Stimulated activated CD4-positive, alpha-beta T cell treated with anti-CD3 and anti-CD28 coated beads, TNF-alpha, amount 100 ng/mL, for 48 hours (primary cell): ENCODE data around the gene CNOT4.
"Not testable (repeated sequence)": the region's sequence is repeated elsewhere in the genome, so short reads cannot be mapped to it uniquely, and the experiment has no call there.

Experiments
- DNase-seq, 3 donors: peaks; one replicate each; pipeline ENCODE4 v3.0.0-alpha.2; 2020; ENCODE audit warnings: low read depth in 3 of 3

The CNOT4 gene

DNA sequence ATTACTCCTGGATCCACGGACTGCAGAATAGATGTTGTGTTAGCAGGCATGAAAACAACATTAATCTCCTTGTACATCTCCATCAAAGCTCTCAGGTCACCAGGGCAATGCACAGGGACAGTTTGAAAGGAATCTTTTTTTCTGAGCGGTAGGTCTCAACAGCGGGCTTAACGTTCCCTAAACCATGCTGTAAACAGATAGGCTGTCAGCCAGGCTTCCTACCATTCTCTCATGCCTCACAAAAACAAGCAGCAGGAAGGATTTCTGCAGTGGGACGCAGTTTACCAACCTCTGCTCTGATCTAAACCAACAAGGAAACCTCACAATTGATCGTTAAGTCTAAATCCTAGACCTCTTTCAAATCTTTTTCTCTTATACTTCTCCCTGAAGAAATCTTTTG lies 50.8 kb downstream of the CNOT4 start:
- no peak for DNase-seq

DNA sequence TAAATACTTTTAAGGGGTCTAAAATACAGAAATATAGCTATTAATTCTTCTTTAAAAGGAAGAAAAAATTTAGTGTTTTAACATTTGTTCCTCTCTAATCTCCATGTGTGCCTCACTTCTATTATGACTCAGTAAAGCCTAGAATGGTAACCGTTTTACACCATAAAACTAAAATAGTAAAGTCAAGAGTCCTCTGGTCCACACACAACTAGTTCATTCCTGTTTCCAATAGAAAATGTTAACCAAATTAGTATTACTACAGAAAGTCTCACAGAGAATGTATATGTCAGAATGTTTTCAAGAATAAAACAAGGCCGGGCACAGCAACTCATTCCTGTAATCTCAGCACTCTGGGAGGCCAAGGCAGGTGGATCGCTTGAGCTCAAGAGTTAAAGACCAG lies 55.8 kb downstream of the CNOT4 start:
- no peak for DNase-seq

DNA sequence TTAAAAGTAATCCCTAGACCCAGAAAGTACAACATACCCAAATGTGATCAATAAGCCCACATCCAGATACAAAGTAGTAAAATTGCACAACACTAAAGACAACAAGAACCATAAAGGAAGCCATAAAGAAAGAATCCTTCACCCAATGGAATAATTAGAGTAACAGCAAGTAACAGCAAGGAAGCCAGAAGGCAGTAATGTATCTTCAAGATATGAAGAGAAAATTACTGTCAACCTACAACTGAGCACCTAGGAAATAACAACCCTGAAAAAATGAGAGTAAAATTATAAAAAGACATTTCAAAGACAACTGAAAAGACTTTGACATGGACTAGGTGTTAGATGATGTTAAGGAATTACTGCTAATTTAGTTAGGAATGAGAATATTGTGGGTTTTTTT lies 60.5 kb downstream of the CNOT4 start:
- no peak for DNase-seq

DNA sequence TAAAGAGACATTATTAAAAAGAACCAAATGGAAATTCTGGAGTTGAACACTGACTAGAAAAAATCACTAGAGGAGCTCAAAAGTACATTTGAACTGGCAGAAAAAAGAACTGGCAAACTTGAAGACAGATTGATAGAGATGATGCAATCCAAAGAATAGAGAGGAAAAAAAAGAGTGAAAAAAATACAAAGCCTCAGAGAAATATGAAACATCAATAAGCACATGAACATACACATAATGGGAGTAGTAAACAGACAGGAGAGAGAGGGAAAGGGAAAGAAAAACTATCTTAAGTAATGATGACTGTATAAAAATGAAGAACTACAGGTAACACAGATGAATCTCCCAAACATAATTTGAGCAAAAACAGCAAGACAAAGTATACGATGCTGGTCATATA lies 61.1 kb downstream of the CNOT4 start:
- no peak for DNase-seq

DNA sequence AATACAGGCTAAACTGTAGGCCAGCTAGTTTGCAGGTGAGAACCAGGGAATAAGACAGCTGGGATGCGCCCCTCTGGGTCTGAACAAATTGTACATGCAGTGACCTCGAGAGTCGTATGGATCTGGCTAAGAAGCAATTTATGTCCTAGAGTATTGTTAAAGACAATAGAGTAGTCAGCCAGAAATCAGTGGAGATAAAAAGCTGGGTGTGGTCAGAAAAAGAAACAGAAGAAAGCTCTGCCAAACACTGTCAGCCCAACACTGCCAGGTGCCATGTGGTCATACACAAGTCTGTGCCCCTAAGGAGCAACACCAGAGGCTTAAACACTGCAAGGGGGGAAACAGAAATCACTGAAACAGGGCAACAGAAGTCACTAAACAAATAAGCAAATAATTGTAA lies 62.2 kb downstream of the CNOT4 start:
- DNase-seq: no peak

DNA sequence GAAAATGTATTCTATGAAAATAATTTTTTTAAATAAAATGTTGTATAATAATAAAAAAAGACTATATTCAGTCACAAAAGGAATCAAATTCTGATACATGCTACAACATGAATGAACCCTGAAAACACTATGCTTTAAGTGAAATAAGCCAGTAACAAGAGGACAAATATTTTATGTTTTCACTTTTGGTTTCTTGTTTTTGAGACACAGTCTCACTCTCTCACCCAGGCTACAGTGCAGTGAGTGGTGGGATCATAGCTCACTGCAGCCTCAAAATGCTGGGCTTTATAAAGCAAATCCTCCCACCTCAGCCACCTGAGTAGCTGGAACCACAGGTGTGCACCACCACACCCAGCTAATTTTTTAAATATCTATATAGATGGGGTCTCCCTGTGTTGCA lies 64.2 kb downstream of the CNOT4 start:
- DNase-seq: no peak

DNA sequence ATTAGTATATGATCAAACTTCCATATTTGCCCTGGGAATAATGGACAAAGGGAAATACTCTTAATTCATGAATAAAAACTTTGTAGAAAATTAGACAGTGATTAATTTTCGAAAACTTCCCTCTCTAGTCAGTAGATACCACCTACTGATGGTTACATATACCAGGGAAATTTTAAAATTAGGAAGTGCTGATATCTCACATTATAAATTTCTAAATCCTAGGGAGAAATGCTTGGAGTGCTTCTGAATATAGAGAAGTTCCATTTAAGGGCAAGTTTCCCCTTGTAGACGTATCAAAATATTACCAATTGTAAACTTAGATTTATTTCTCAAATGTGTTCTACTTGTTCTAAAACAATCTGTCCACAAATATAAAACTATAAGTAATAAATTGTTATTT lies 64.6 kb downstream of the CNOT4 start:
- not testable (repeated sequence) for DNase-seq

DNA sequence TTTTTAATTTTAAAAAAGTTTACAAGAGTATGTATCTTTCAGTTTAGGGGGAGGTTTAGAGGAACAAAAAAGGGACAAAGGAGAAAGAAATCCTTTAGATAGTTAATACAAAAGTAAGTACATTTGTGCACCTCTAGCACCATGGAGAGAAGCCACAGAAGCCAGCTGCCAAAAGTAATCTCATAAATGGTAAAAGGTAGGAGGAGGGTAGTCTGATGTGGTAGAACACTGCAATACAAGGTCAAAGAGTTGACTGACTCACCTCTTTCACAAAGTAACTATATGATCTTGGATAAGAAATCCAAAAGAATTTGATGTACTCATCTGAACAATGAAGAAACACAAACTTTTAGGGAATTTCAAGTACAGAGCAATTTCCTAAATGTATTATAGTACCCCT lies 68.1 kb downstream of the CNOT4 start:
- no peak for DNase-seq

DNA sequence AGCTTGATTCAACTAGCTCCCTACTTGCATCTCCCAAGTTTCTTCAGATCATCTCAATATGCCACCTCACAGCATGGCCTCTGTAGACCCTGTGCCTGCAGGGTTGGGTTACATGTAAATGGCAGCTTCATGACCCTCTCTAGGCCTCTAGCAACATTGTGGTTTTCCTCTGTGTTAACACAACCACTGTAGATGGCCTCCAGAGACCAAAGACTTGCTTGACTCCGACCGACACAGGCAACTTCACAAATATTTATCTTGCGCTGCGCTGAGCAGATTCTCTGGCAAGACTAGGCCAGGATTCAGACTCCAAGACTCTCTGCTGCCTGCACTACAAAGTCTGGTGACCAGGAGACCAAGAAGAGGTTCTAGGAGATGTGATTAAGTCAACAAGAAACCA lies 75.9 kb downstream of the CNOT4 start:
- DNase-seq: no peak

DNA sequence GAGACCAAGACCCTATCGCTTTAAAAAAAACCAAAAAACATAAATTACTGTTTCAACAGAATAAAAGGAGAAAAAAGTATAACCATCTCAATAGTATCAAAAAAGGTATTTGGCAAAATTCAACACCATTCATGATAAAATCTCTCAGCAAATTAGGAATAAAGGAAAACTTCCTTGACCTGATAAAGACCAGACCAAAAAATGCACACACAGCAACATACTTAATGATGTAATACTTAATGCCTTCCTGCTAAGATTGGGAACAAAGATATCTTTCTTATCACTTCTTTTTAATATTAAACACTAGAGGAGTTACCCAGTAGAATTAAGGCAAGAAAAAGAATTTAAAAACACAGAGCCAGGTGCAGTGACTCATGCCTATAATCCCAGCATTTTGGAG lies 79.3 kb downstream of the CNOT4 start:
- DNase-seq: no peak

DNA sequence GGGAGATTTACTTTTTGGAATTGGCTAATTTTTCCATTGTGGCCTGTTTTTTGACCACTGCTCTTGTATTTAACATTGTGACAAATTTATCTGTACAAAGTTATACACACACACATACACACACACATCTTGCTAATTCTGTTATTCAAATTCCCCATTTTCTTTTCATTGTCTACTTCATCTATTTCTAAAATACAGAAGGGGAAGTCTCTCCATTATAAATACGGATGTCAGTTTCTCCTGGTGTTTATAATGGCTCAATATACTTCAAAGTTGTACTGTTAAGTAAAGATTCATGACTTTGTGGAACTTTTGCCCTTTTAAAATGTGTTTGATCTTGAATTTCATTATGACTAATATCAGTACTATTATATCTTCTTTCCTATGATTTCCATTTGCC lies 81.0 kb downstream of the CNOT4 start:
- DNase-seq: no peak

DNA sequence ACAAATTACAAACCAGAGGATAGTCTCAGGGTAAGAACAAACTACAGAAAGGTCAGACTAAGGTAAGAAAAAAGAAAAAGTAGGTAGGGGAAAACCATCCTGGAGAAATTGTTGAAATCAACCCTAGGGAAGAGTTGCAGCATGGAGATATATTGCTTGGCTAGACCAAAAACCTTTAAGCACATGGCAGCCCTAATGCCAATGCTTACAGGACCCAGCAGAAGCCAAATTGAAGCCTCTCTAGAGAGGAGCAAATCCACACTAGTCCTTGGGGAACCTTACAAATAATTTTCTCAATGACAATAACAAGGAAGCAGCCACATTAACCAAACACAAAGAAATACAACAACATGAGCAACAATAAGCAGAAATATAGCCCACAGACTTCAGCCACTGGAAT lies 81.9 kb downstream of the CNOT4 start:
- no peak for DNase-seq

DNA sequence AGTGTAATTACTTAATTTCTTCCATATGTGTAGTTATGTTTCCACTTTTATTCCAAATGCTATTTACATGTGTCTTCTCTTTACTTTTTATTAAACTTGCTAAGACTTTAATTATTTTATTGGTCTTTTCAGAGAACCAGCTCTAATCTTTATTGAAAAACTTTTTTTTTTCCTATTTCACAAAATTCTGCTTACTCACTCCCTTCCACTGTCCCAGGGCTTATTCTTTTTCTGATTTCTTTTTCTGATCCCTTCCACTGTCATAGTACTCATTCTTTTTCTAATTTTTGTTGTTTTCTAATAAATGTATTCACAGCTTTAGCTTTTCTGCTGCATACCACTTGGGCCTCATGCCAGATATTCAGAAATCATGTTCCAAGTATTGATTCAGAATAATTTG lies 82.7 kb downstream of the CNOT4 start:
- DNase-seq: no peak

DNA sequence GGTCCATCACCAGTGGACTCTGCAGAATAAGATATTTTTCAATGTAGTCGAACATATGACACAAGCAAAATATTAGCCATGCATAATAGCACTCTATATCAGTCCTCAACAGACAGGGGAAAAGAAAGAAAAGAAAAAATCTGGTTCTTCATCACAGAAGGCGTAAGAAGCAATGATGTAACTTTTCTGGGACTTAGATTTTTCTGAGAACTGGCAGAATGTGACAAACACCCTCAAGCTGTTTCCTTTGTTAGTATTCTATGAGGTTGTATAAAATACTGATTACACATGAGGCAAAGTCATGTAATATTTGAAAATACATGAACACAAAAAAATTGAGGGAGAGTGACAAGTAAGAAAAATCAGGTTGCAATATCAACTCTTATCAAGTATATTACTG lies 84.9 kb downstream of the CNOT4 start:
- DNase-seq: no peak

DNA sequence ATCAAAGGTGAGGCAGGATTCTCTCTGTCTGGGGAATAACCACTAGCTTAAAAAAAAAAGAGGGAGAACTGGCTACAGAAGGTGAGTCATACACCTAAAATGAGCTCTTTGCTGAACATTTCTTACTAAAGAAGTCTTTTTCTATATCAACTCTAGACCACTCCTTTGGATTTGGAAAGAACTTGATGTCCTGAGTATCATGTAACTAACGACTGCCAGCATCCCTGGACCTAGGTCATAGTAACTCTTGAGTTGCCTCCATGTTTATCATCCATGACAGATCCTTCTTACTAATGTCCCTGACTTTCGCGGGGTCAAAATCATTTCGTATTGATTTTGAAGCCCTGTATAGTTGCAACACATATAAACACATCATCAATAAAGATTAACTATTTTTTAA lies 89.1 kb downstream of the CNOT4 start:
- DNase-seq: no peak

DNA sequence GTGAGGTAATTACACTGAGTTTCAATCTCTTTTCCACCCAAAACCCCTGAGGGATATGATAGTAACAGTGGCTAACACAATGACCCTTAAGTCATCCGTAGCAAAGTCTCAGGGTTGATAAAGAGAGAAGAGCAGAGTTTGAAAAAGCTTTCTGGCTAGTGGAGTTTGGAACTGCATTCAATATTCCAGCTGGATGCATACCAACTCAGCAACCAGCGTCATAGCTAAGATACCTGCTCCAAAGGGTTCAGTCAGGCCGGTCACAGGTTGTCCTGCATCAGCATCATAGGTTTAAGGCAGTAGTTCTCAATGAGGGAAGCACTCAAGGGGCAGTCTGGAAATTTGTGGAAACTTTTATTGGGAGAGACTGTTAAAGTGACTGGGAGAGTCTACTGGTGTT lies 93.5 kb downstream of the CNOT4 start:
- no peak for DNase-seq

DNA sequence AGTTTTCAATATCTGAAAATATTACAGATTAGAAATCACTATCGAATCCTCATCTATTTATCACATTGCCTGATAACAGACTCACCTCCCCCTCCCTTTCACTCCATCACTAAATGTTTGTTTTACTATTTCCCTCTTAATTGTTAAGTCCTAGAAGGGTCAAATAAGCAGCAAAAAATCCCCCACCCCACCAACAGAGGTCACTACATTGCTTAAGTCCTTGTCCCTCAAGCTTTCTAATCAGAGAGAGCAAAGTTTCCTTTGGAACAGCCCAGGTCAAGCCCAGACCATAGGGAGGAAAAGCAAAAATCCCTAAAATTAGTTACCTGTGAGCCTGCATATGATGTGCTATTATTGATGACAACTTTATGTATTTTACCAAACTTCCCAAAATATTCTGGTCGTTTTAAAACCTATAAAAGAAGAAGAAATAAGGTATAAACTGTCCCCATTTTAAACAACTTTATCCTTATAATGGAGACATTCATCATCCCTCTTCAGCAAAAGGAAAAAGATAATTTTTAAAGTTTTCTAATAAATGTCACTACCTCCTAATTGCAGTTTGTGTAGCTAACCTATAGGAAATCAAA lies 95.0 kb downstream of the CNOT4 start:
- no peak for DNase-seq

DNA sequence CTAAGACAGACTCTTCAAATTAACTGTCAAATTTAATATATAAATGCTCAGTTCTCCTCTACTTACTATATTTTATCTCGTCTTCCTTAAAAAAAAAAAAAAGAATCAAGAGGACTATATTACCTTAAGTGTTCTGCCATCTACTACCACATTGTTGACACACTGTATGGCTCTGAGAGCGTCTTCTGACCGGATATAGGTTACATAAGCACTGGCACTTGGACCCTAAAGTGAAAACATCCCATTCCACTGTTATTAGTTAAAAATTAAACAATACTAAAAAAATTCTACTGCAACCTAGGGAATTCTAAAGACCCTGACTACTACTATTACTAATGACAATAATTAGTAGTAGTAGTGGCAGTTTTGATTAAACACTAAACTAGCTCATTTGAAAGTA lies 95.7 kb downstream of the CNOT4 start:
- no peak for DNase-seq

DNA sequence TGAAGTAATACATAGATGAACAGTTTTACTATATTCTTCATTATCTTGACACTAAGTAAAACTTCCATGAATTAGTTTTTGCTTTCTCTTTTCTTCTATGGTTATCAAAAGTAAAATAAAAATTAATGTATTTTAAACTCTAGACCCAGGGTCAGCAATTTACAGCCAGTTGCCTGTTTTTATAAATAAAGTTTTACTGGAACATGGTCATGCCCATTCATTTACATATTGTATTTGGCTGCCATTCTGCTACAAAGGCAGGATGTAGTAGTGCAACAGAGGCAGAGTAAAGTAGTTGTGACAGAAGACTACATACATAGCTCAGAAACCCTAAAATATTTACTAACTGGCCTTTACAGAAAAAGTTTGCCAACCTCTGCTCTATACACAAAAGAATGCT lies 98.8 kb downstream of the CNOT4 start:
- no peak for DNase-seq

DNA sequence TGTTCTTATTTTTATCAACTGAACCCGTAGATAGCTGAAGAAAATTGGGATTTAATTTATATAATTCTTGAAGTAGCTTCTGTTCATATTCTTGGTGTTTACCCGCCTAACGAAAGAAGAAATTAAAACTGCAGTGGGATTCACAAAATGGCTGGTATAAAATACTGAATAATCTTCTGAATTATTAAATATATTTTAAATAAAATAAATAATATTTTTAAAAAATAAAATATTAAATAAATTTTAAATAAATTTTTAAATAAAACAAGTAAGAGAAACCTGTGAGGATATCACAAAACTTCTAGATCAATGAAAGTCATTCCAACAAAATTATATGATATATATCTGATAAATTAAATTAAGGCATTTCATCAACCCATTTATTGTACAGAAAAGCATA lies 99.4 kb downstream of the CNOT4 start:
- DNase-seq: no peak

DNA sequence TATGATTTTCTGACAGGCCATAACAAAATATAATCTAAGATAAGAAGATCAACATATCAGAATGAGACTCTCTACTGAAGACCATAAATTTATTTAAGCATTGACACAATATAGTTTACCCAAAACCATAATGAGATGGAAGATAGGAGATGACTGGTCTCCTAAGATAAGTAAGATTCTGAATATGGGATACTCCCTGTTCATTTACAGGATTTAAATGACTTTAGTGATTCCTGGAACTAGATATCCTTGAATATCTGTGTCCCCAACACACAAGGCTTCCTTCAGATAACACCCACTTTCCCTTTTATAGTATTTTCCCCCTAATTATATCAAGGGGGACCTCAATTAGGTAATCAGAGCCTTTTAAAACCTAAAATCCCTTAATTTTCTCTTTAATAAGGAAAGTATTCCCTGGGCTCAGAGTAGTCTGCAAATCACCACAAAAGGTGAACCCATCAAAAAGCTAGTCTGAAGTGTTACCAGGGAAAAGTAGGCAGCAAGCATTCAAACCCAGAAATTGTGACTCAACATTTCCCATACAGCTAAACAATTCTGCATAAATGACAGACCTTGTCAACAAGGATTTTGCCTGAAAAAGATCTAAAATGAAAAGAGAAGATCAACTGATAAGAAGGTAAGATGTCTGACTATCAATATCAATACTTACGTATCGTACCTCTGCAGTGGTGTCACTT lies 99.9 kb downstream of the CNOT4 start:
- DNase-seq: no peak

DNA sequence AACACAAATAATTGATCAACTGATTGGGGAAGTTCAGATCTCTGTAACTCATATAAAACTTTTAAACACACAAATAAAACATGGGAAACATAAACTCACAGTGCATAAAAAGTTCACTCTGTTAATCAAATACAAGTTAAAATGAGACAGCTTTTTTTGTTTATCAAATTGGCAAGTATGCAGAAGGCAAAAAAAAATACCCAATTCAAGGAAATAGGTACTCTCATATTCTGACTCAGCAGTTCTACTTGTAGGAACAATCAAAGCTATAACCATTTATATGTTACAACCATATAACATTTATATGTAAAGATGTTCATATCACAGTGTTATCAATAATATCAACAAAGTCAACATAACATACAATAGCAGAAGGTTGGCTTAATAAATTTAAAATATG lies 102.0 kb downstream of the CNOT4 start:
- no peak for DNase-seq

DNA sequence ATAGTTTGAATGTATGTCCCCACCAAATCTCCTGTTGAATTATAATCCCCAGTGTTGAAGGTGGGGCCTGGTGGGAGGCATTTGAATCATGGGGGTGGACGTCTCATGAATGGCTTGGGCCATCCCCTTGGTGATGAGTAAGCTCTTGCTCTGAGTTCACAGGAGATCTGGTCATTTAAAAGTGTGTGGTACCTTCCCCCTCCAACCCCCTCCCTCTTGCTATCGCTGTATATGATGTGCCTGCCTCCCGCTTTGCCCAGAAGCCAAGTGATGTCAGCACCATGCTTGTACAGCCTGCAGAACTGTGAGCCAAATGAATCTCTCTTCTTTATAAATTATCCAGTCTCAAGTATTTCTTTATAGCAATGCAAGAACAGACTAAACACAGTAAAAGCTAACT lies 103.0 kb downstream of the CNOT4 start:
- DNase-seq: no peak

DNA sequence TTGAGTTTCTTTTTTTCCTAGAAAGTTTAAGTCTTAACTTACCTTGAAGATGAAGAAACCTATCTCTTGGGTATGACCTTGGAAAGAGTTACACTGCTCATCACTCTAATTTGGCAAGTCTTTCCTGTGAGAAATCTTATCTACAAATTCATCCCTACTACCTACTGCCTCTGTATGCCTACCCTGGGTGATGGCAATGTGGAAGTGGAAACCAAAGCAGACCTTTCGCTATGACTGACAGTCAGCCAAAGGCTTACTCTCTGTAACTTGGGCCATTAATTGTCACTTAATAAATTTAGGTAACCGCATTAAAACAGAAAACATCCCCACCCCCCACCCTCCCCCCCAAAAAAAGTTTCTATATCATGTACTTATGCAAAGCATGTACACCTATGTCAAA lies 103.9 kb downstream of the CNOT4 start:
- no peak for DNase-seq
